Anterior cingulate cortex (tissue), 58 donors: ENCODE results near the gene RRP9.
"Not testable (repeated sequence)": the region's sequence is repeated elsewhere in the genome, so short reads cannot be mapped to it uniquely, and the experiment has no call there.

Experiments used
- DNase-seq, 58 donors: peaks; one replicate each; lab custom pipeline; 2025; lab: John Stamatoyannopoulos, UW

RRP9 gene

DNA sequence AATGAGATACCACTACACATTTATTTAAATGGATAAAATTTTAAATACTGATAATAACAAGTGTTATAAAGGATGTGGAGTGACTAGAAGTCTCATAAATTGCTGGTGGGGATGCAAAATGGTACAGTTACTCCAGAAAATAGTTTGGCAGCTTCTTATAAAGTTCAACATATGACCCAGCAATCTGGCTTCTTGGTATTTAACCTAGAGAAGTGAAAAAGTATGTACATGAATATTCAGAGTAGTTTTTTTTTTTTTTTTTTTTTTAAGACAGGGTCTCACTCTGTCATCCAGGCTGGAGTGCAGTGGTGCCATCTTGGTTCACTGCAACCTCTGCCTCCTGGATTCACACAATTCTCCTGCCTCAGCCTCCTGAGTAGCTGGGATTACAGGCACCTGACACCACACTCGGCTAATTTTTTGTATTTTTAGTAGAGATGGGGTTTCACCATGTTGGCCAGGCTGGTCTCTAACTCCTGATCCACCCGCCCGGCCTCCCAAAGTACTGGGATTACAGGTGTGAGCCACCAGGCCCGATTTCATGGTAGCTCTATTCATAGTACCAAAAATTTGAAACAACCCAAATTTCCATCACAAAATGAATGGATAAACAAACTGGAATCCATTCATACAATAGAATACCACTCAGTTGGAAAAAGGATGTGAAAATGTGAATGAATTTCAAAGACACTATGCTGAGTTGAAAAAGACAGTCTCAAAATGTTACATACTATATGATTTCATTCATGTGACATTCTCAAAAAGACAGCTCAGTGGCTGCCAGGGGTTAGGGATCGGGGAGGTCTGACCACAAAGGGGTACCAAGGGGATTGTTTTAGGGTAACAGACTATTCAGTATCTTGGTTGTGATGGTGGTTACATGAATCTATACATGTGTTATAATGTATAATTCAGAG is 14.4 kb downstream of the RRP9 start:
- no peak for DNase-seq

- no peak for DNase-seq
Observed at GRCh38 chr3:51921081-51921578, 20.6 kb downstream of the RRP9 start.

DNA sequence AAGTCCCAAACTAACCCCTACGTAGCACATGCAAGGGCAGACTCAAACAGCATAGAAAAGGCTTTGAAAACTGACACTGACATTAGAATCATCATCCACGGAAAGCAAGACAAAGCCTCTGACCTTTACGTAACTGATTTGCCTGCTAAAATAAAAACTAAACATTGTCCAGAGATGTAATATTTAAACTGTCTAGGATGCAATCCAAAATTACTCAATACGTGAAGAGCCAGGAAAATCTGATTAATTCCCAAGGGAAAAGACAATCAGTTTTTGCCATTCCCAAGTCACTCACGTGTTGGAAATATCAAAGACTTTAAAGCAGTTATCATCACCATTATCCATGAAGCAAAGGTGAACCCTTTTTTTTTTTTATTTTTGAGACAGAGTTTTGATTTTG is 25.3 kb downstream of the RRP9 start:
- DNase-seq: no peak

GRCh38 chr3:51908026-51908425 is 33.7 kb downstream of the RRP9 start:
- no peak for DNase-seq

DNA sequence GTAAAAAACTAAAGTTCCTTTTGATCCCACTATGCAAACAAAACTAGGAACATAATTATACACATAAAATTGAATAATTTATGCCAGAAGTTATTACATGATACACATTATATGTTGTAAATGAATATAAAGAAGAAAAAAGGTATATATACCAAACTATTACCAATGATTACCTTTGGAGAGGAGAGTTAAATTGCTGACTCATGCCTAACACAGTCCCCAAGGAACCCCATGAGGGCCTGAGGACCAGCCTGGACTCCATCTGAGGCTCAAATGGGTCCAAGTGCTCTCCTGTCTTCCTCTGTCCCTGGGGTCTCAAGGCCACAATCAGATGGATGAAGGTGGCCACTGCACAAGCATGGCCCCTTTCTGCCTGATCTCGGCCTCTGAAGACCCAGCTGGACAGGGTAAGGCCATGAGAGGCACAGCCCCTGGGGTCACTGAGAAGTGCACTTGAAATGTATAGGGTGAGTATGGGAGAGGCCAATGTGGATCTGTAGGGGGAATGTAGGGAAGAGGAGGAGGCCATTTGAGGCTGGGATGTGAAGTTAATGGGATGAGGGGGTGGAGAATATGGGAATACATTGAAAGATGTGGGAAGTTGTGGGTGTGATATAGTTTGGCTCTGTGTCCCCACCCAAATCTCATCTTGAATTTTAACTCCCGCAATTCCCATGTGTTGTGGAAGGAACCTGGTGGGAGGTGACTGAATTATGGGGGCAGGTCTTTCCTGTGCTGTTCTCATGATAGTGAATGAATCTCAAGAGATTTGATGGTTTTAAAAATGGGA is 37.5 kb downstream of the RRP9 start:
- DNase-seq: no peak

DNA sequence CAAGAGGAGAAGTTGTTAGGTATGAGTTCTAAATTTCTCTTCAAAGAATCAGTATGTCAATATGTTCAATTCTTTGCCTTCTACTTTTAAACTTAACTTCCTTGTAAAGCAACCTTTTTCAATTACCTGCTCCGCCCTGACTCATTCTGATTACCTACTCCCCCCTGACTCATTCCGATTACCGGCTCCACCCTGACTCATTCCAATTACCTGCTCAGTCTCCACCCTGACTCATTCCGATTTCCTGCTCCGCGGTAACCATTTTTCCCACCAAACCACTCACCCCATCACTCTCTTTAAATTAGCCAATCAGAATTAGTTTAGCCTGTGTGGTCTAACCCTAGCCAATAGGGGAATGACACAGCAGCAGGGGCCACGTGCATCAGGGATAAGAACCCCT is 39.3 kb downstream of the RRP9 start:
- not testable (repeated sequence) for DNase-seq

DNA sequence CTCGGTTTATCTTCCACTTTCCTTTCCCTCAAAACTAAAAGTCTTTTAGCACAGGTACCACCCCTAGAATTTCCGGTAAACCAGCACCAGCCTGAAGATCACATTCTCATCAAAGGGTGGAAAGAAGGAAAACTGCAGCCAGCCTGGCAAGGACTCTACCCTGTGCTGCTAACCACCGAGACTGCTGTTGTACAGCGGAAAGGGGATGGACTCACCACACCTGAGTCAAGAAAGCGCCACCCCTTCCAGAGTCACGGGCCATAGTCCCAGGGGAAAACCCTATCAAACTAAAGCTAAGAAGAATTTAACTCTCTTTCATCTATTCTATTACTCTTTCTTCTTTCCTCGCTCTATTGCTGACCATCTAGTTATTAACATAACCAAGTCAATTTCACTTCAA is 41.7 kb downstream of the RRP9 start:
- not testable (repeated sequence) for DNase-seq

DNA sequence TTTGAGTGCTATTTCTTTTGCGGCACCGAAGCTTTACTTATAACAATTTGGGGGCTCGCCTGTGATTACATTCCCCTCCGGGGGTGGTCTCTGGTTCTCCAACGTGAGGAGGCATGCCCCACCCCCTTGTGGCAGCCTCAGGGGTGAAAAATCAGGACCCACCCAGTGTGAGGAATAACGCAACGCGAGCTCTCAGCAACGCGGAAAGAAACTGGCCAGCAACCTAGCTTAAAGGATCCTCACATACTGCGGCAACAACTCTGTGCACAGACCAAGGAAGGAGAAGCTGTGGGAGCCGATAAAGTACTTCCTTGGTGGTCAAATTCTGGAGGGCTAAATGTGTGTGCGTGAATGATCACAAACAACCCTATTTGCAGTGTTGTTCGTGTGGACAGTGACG is 44.3 kb downstream of the RRP9 start:
- DNase-seq: no peak

- no peak for DNase-seq
Observed at GRCh38 chr3:51896607-51897305, 44.9 kb downstream of the RRP9 start.

DNA sequence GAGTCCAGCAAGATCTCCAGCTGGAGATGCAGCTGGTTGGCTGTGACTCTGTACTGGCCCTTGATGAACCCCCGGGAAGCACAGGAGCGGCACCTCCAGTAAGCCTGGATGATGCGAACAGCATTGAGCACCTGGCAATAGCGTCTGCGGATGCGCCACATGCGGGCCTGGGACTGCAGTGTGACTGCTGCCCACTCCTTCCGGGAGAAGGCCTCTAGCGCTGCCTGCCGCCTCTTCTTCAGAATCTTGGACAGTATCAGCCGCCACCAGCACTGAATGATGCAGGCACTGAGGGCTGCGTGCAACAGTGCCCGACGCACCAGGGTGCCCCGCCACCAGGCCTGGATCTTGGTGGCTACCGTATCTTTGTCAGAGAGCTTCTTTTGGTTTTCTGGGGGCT is 46.8 kb downstream of the RRP9 start:
- DNase-seq: no peak

- DNase-seq: no peak
Observed at GRCh38 chr3:51894391-51894790, 47.3 kb downstream of the RRP9 start.

GRCh38 chr3:51891242-51892039 is 50.3 kb downstream of the RRP9 start:
- DNase-seq: no peak

DNA sequence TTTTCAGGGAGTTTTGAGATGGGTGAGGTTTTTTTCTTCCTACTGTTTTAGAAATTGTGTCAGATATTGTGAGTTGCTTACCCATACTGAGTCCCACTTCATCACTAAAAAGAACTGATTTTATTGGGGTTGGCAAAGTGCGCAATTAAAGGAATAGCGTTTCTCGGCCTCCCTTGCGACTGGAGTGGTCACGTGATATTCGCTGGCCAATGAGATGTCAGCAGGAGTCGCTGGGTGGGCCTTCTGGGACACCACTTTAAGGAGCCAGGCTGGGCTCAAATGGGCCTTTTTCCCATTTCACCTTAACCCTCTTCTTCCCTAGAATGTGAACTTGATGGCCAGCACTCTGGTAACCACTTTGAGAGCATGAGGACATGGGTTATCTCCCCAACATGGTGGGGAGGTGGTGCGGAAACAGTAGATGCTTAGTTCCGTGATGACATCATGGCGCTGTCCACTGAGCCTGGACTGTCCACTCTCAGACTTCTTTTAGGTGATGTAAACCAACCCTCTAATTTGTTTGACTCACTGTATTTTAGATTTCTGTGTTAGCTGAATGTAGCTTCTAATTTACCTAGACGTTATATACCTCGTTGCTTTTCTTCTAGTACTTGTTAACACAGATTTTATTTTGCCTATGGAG is 53.1 kb downstream of the RRP9 start:
- no peak for DNase-seq

- no peak for DNase-seq
Observed at GRCh38 chr3:51887620-51888019, 54.1 kb downstream of the RRP9 start.

- no peak for DNase-seq
Observed at GRCh38 chr3:51886447-51886846, 55.3 kb downstream of the RRP9 start.
